GM23338 (cell line): ENCODE results near the gene DRD2. TPM values are rescaled to one million over a fixed set of nuclear protein-coding genes. Genes with fewer than 3 reads are reported as not detected.

Source experiments
- ATAC-seq: fragments of 200-7000 bp; cut with Tn5 transposase; 3 replicates; pipeline ENCODE4 v1.9.1; 2020
- DNase-seq: peaks from one replicate; pipeline ENCODE4 v3.0.0-alpha.2; 2015; ENCODE audit warnings: low spot score
- H2AFZ ChIP-seq: fragments of 200-600 bp; sonication (generic); 2 replicates; pipeline ENCODE4 v1.8.0; 2016; ENCODE audit warnings: antibody characterized with exemption, mild to moderate bottlenecking, moderate library complexity
- H3F3A ChIP-seq: fragments of 200-600 bp; sonication (generic); replicated peaks from 2 replicates; pipeline ENCODE4 v1.8.0; 2017; ENCODE audit warnings: antibody characterized with exemption, mixed run types, low read depth
- H3K27ac ChIP-seq: fragments of 200-600 bp; sonication (generic); 2 replicates; pipeline ENCODE4 v1.6.1; 2016; ENCODE audit warnings: low read depth
- H3K27me3 ChIP-seq: fragments of 200-600 bp; sonication (generic); 2 replicates; pipeline ENCODE4 v1.8.0; 2016; ENCODE audit warnings: mild to moderate bottlenecking, mixed run types, moderate library complexity; ENCODE audit not compliant: insufficient read depth
- H3K36me3 ChIP-seq: fragments of 200-600 bp; sonication (generic); 2 replicates; pipeline ENCODE4 v1.8.0; 2016; ENCODE audit warnings: mild to moderate bottlenecking; ENCODE audit not compliant: insufficient read depth
- H3K4me1 ChIP-seq: fragments of 200-600 bp; sonication (generic); 2 replicates; pipeline ENCODE4 v1.8.0; 2016; ENCODE audit warnings: mild to moderate bottlenecking, moderate library complexity; ENCODE audit not compliant: insufficient read depth
- H3K4me2 ChIP-seq: fragments of 200-600 bp; sonication (generic); 2 replicates; pipeline ENCODE4 v1.7.1; 2017; ENCODE audit warnings: mixed run types
- H3K4me3 ChIP-seq: fragments of 200-600 bp; sonication (generic); 2 replicates; pipeline ENCODE4 v1.6.1; 2016; ENCODE audit warnings: mixed run types
- H3K79me2 ChIP-seq: fragments of 200-600 bp; sonication (generic); replicated peaks from 2 replicates; pipeline ENCODE4 v1.8.0; 2017; ENCODE audit warnings: mild to moderate bottlenecking; ENCODE audit not compliant: insufficient read depth
- H3K9me2 ChIP-seq: fragments of 200-600 bp; sonication (generic); 2 replicates; pipeline ENCODE4 v1.8.0; 2017; ENCODE audit not compliant: insufficient read depth
- H4K20me1 ChIP-seq: fragments of 200-600 bp; sonication (generic); replicated peaks from 2 replicates; pipeline ENCODE4 v1.8.0; 2017; ENCODE audit warnings: mild to moderate bottlenecking; ENCODE audit not compliant: insufficient read depth
- H3K27ac Mint-ChIP-seq: 2 replicates; pipeline ENCODE4 v1.8.0; 2020; ENCODE audit warnings: inconsistent platforms, mild to moderate bottlenecking, moderate library complexity, mixed read lengths
- H3K27me3 Mint-ChIP-seq: 3 replicates; pipeline ENCODE4 v1.8.0; 2022; ENCODE audit warnings: low read depth, mild to moderate bottlenecking, moderate library complexity, mixed read lengths, inconsistent platforms; ENCODE audit not compliant: insufficient read depth, poor library complexity
- H3K36me3 Mint-ChIP-seq: 3 replicates; pipeline ENCODE4 v1.8.0; 2021; ENCODE audit warnings: low read depth, mild to moderate bottlenecking, inconsistent platforms, moderate library complexity, mixed read lengths
- H3K4me1 Mint-ChIP-seq: 3 replicates; pipeline ENCODE4 v1.8.0; 2020; ENCODE audit warnings: mild to moderate bottlenecking, inconsistent platforms, mixed read lengths
- H3K4me3 Mint-ChIP-seq: 3 replicates; pipeline ENCODE4 v1.8.0; 2021; ENCODE audit warnings: moderate library complexity, mild to moderate bottlenecking, inconsistent platforms, mixed read lengths
- H3K9me3 Mint-ChIP-seq: 3 replicates; pipeline ENCODE4 v1.8.0; 2020; ENCODE audit warnings: moderate library complexity, mild to moderate bottlenecking, inconsistent platforms, mixed read lengths
- CREB1 ChIP-seq: fragments of 250-450 bp; sonication (Bioruptor Pico); IDR thresholded peaks from 2 replicates; pipeline ENCODE4 v1.5.0; 2020; ENCODE audit warnings: low read depth, mild to moderate bottlenecking, moderate library complexity
- EZH2 ChIP-seq: fragments of 200-600 bp; sonication (generic); IDR thresholded peaks from one replicate; pipeline ENCODE4 v1.8.0; 2017; ENCODE audit warnings: antibody characterized with exemption, mild to moderate bottlenecking, low read depth; ENCODE audit not compliant: unreplicated experiment
- EZH2phosphoT487 ChIP-seq: fragments of 200-600 bp; sonication (generic); IDR thresholded peaks from one replicate; pipeline ENCODE4 v1.8.1; 2018; ENCODE audit warnings: antibody characterized with exemption; ENCODE audit not compliant: unreplicated experiment
- JUNB ChIP-seq: IDR thresholded peaks from one replicate; pipeline ENCODE4 v1.6.1; 2016; ENCODE audit warnings: antibody characterized with exemption; ENCODE audit not compliant: unreplicated experiment
- NANOG ChIP-seq: IDR thresholded peaks from 2 replicates; pipeline ENCODE4 v1.6.1; 2016; ENCODE audit warnings: antibody characterized with exemption, borderline replicate concordance
- POLR2AphosphoS5 ChIP-seq: IDR thresholded peaks from 2 replicates; pipeline ENCODE4 v1.6.1; 2016; ENCODE audit warnings: antibody characterized with exemption, low read depth
- STAT1 ChIP-seq: IDR thresholded peaks from one replicate; pipeline ENCODE4 v1.6.1; 2016; ENCODE audit warnings: antibody characterized with exemption; ENCODE audit not compliant: unreplicated experiment
- ZNF114 ChIP-seq: fragments of 250-450 bp; sonication (Bioruptor Pico); IDR thresholded peaks from 2 replicates; pipeline ENCODE4 v1.5.0; 2020; ENCODE audit warnings: mild to moderate bottlenecking, moderate library complexity
- ZNF331 ChIP-seq: fragments of 250-450 bp; sonication (Bioruptor Pico); IDR thresholded peaks from 2 replicates; pipeline ENCODE4 v1.5.0; 2020; ENCODE audit warnings: low read depth, mild to moderate bottlenecking, moderate library complexity
- polyA plus RNA-seq: library from polyadenylated mRNA; unstranded; fragments of >200 nt; fragmentation: Nextera tagmentation; extraction: Ambion mirVana; gene quantifications from 2 replicates; pipeline ENCODE4 v1.2.1, GENCODE V29; 2016
- total RNA-seq: library from RNA; depleted of rRNA; stranded (reverse); fragments of >200 nt; shearing (Covaris generic); gene quantifications from 2 replicates; pipeline ENCODE4 v1.2.3, GENCODE V29; 2014
- TF ChIP-seq, protein P1 (sequence below): IDR thresholded peaks from 2 replicates; pipeline ENCODE4 v1.6.1; 2016; ENCODE audit warnings: antibody characterized with exemption
- TF ChIP-seq, protein P2 (sequence below): fragments of 250-450 bp; sonication (Bioruptor Pico); IDR thresholded peaks from 2 replicates; pipeline ENCODE4 v1.5.0; 2020; ENCODE audit warnings: mild to moderate bottlenecking, moderate library complexity
- TF ChIP-seq, protein P3 (sequence below): IDR thresholded peaks from one replicate; pipeline ENCODE4 v1.6.1; 2018; ENCODE audit warnings: antibody characterized with exemption; ENCODE audit not compliant: unreplicated experiment

The DRD2 gene
- total and polyA plus RNA-seq, 2 experiments from 2014 or later, result 0.21 to 0.66 TPM

DNA sequence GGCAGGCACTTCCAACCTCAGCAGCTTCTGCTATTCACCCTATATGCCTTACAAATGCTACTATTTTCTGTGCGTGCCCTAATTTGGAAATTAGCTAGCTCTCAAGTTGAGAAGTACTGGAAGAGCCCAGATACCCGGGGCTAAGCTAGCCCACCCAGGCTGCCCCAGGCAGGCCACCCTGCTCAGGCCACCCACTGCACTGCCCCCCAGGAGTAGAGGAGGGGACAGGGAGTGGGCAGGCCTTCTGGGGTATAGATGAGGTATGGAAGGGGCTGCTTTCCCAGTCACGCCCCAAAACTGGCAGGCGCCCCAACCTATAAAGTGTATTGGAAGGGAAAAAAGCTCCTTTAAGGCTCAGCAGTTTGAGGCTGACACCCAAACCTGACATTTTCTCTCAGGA lies 43.5 kb downstream of the DRD2 start:
- no peak overlapping the region for H3K27ac ChIP-seq
- H3K9me2 ChIP-seq, result no peaks in the 10 kb centered on the region
- H3K9me3 Mint-ChIP-seq, result no peaks in the 10 kb centered on the region
- TF ChIP-seq ZNF114 (CRISPR knock-in tag), result no peak
- no peak overlapping the region for H2AFZ ChIP-seq
- H3K4me2 ChIP-seq, result no peak overlapping the region
- H3K27ac Mint-ChIP-seq, result no peak overlapping the region
- no peaks in the 10 kb centered on the region for H4K20me1 ChIP-seq
- peaks cover 8% of the 10 kb centered on the region; the same call in 1 of the 2 replicates for H3K4me1 ChIP-seq
- no peaks in the 10 kb centered on the region for H3K79me2 ChIP-seq
- H3K36me3 Mint-ChIP-seq, result no peaks in the 10 kb centered on the region
- no peaks in the 10 kb centered on the region for H3K36me3 ChIP-seq
- no peak overlapping the region for H3K4me3 Mint-ChIP-seq
- H3K27me3 ChIP-seq, result no peaks in the 10 kb centered on the region
- H3K27me3 Mint-ChIP-seq, result peaks cover 5% of the 10 kb centered on the region
- peaks cover 12% of the 10 kb centered on the region for H3K4me1 Mint-ChIP-seq
- ATAC-seq (no peak), DNase-seq (no peak)
- H3F3A ChIP-seq, result no peaks in the 10 kb centered on the region
- H3K4me3 ChIP-seq, result no peak overlapping the region

DNA sequence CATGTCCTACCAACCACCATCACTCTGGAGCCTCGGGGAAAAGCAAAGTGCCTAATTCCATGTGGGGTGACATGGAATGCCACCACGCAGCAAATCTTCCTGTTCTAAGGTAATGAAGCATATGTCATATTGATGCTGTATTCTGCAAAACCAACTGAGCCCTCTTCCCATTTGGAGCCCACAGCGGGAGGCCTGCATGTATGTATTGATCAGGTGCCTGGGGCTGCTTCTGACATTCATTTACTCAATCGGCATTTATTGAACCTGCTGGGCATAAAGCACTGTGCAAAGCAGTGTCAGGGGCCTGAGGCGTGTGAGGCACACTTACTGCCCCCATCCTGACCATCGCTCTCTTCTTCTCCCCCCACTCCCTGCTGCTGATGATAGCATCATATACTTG lies 48.5 kb downstream of the DRD2 start:
- no peak overlapping the region for H2AFZ ChIP-seq
- DNase-seq, result no peak
- no peaks in the 10 kb centered on the region for H3K79me2 ChIP-seq
- H3K9me3 Mint-ChIP-seq, result no peaks in the 10 kb centered on the region
- no peak for ATAC-seq
- H3K4me3 ChIP-seq, result no peak overlapping the region
- no peaks in the 10 kb centered on the region for H3K9me2 ChIP-seq
- H4K20me1 ChIP-seq, result no peaks in the 10 kb centered on the region
- no peak overlapping the region for H3K4me3 Mint-ChIP-seq
- no peak overlapping the region for H3K4me2 ChIP-seq
- H3K4me1 Mint-ChIP-seq, result no peaks in the 10 kb centered on the region; the same call in 2 of the 3 replicates
- H3K36me3 Mint-ChIP-seq, result no peaks in the 10 kb centered on the region
- no peaks in the 10 kb centered on the region for H3K27me3 Mint-ChIP-seq
- H3K4me1 ChIP-seq, result no peaks in the 10 kb centered on the region
- H3K27me3 ChIP-seq, result no peaks in the 10 kb centered on the region
- no peak overlapping the region for H3K27ac Mint-ChIP-seq
- no peaks in the 10 kb centered on the region for H3K36me3 ChIP-seq
- H3K27ac ChIP-seq, result no peak overlapping the region
- H3F3A ChIP-seq, result no peaks in the 10 kb centered on the region
- TF ChIP-seq, protein P1, sequence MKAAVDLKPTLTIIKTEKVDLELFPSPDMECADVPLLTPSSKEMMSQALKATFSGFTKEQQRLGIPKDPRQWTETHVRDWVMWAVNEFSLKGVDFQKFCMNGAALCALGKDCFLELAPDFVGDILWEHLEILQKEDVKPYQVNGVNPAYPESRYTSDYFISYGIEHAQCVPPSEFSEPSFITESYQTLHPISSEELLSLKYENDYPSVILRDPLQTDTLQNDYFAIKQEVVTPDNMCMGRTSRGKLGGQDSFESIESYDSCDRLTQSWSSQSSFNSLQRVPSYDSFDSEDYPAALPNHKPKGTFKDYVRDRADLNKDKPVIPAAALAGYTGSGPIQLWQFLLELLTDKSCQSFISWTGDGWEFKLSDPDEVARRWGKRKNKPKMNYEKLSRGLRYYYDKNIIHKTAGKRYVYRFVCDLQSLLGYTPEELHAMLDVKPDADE, result no peak
- no peak for TF ChIP-seq ZNF331 (CRISPR knock-in tag)
- TF ChIP-seq CREB1, result no peak
- no peak for TF ChIP-seq JUNB
- no peak for TF ChIP-seq ZNF114 (CRISPR knock-in tag)
- no peak for TF ChIP-seq EZH2
- TF ChIP-seq STAT1, result no peak
- no peak for TF ChIP-seq POLR2AphosphoS5
- TF ChIP-seq, protein P2, sequence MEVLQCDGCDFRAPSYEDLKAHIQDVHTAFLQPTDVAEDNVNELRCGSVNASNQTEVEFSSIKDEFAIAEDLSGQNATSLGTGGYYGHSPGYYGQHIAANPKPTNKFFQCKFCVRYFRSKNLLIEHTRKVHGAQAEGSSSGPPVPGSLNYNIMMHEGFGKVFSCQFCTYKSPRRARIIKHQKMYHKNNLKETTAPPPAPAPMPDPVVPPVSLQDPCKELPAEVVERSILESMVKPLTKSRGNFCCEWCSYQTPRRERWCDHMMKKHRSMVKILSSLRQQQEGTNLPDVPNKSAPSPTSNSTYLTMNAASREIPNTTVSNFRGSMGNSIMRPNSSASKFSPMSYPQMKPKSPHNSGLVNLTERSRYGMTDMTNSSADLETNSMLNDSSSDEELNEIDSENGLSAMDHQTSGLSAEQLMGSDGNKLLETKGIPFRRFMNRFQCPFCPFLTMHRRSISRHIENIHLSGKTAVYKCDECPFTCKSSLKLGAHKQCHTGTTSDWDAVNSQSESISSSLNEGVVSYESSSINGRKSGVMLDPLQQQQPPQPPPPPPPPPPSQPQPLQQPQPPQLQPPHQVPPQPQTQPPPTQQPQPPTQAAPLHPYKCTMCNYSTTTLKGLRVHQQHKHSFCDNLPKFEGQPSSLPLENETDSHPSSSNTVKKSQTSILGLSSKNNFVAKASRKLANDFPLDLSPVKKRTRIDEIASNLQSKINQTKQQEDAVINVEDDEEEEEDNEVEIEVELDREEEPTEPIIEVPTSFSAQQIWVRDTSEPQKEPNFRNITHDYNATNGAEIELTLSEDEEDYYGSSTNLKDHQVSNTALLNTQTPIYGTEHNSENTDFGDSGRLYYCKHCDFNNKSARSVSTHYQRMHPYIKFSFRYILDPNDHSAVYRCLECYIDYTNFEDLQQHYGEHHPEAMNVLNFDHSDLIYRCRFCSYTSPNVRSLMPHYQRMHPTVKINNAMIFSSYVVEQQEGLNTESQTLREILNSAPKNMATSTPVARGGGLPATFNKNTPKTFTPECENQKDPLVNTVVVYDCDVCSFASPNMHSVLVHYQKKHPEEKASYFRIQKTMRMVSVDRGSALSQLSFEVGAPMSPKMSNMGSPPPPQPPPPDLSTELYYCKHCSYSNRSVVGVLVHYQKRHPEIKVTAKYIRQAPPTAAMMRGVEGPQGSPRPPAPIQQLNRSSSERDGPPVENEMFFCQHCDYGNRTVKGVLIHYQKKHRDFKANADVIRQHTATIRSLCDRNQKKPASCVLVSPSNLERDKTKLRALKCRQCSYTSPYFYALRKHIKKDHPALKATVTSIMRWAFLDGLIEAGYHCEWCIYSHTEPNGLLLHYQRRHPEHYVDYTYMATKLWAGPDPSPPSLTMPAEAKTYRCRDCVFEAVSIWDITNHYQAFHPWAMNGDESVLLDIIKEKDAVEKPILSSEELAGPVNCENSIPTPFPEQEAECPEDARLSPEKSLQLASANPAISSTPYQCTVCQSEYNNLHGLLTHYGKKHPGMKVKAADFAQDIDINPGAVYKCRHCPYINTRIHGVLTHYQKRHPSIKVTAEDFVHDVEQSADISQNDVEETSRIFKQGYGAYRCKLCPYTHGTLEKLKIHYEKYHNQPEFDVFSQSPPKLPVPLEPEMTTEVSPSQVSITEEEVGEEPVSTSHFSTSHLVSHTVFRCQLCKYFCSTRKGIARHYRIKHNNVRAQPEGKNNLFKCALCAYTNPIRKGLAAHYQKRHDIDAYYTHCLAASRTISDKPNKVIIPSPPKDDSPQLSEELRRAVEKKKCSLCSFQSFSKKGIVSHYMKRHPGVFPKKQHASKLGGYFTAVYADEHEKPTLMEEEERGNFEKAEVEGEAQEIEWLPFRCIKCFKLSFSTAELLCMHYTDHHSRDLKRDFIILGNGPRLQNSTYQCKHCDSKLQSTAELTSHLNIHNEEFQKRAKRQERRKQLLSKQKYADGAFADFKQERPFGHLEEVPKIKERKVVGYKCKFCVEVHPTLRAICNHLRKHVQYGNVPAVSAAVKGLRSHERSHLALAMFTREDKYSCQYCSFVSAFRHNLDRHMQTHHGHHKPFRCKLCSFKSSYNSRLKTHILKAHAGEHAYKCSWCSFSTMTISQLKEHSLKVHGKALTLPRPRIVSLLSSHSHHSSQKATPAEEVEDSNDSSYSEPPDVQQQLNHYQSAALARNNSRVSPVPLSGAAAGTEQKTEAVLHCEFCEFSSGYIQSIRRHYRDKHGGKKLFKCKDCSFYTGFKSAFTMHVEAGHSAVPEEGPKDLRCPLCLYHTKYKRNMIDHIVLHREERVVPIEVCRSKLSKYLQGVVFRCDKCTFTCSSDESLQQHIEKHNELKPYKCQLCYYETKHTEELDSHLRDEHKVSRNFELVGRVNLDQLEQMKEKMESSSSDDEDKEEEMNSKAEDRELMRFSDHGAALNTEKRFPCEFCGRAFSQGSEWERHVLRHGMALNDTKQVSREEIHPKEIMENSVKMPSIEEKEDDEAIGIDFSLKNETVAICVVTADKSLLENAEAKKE, result no peak
- TF ChIP-seq, protein P3, sequence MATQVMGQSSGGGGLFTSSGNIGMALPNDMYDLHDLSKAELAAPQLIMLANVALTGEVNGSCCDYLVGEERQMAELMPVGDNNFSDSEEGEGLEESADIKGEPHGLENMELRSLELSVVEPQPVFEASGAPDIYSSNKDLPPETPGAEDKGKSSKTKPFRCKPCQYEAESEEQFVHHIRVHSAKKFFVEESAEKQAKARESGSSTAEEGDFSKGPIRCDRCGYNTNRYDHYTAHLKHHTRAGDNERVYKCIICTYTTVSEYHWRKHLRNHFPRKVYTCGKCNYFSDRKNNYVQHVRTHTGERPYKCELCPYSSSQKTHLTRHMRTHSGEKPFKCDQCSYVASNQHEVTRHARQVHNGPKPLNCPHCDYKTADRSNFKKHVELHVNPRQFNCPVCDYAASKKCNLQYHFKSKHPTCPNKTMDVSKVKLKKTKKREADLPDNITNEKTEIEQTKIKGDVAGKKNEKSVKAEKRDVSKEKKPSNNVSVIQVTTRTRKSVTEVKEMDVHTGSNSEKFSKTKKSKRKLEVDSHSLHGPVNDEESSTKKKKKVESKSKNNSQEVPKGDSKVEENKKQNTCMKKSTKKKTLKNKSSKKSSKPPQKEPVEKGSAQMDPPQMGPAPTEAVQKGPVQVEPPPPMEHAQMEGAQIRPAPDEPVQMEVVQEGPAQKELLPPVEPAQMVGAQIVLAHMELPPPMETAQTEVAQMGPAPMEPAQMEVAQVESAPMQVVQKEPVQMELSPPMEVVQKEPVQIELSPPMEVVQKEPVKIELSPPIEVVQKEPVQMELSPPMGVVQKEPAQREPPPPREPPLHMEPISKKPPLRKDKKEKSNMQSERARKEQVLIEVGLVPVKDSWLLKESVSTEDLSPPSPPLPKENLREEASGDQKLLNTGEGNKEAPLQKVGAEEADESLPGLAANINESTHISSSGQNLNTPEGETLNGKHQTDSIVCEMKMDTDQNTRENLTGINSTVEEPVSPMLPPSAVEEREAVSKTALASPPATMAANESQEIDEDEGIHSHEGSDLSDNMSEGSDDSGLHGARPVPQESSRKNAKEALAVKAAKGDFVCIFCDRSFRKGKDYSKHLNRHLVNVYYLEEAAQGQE, result no peak
- TF ChIP-seq NANOG, result no peak
- TF ChIP-seq EZH2phosphoT487, result no peak
